HG03135 (cell line): ENCODE data around the gene SDC4.

Source experiments
- ATAC-seq: cut with Tn5 transposase; IDR thresholded peaks from one replicate; pipeline ENCODE4 v1.9.1; 2021; ENCODE audit warnings: mild to moderate bottlenecking, moderate library complexity; ENCODE audit not compliant: unreplicated experiment

The SDC4 gene

DNA sequence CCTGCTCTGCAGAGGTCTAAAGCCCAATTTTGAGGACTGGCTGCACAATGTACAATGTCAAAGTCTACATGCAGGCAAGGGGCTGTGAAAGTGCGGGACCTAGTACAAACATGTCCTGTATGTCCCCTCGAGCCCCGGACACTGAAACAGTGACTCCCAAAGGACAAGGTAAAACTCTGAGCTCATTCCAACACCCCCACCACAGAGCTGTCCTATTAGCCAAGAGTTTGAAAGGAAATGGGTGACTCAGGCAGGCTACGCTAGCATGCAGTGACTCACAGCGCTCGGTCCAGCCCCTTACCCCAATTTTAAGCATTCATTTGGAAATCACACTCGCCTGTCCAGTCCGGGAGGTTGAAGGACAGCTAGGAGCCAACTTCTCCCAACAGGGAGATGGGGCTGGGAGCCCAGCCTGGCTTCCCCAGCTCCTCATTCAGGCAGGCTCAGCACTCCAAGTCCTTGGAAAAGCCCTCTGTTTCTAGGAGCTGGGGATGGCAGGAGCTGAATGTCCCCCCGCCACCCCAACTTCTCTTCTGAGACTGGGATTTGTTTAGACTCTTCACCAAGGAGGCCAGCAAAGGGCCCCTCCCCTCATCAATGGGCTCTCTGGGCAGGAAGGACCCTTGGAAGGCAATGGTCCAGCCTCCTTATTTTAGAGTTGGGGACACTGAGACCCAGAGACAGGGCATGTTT, 3.9 kb downstream of the SDC4 start:
- ATAC-seq = no peak

- no peak for ATAC-seq
These were observed 4.6 kb downstream of the SDC4 start for GRCh38 chr20:45343532-45344167.

GRCh38 chr20:45342855-45343531, 5.2 kb downstream of the SDC4 start:
- no peak for ATAC-seq

DNA sequence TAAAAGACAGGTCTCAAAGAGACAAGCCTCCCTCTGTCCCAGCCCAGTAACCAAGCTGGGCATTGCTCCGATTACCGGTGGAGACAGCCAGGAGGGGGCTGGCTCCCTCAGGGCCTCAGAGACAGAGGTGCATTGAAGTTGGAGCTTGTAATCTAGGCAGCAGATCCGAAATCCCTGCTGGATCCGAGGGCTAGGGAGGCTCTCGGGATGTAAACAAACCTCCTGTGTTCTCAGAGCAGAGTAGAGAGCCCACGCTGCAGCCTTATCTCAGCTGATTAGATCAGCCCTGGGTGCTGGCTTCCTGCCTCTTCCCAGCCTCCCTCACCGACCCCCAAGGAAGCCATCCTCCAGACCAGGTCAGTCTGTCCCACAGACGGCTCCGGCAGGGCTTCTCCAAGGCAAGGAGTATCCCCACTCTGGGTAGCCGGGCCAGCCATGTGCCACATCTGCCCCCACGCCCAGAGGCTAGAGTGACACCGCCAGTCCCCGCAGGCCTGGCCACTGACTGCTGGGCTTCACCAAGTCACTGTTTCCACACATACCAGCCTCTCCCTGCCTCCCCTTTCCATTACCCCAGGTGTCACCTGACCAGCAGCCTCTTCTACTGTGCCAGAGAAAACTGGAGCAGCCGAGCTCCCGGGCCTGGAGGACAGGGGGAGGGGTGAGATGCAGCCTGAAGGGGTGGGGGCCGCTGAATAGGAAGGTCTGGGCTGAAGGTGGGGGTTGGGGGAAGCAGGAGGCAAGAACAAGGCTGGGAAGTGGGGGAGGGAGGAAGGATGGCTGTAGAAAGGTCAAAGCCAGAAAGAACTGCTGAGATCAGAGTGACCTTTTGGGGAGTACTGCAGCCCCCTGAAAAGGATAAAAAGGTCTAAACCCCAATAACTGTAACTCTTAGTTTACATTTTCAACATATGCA, 6.0 kb downstream of the SDC4 start:
- ATAC-seq = no peak

DNA sequence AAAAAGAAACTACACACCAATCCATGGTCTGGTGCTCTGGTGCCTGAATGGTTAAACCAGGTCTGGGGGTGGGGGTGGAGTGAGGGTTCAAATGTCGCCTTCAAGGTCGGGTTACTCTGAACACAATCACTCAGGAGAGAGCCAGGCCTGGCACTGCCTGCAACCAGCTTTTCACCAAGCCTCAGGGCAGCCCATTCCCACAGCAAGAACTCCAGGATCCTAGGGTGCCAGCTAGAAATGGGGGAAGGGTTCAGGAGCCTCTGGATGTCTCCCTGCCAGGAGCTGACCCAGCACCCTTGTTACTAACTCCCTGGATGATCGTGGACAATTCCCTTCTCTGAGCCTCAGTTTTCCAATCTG, 6.7 kb downstream of the SDC4 start:
- no peak for ATAC-seq

- ATAC-seq = no peak
These were observed 7.3 kb downstream of the SDC4 start for GRCh38 chr20:45340951-45341350.

- no peak for ATAC-seq
These were observed 7.9 kb downstream of the SDC4 start for GRCh38 chr20:45340236-45340847.

GRCh38 chr20:45339799-45340198, 8.4 kb downstream of the SDC4 start:
- no peak for ATAC-seq

DNA sequence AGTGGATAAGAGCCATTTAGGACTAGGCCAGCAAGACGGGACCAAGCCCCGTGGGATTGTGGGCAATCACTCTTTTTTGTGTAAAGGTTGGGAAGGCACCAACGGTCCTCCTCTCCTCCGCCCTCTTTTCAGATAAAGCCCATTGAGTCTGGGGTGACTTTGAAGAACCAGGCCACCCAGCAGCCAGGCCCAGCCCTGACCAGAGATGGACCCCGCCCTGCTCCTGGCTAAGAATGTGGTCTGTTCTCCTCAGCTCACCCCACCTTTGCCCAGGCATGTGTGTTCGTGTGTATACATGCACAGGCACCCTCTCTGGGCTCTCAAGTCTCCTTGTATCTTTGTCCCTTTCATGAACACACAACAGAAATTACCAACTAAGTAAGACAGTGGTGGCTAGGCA, 9.1 kb downstream of the SDC4 start:
- ATAC-seq = no peak

DNA sequence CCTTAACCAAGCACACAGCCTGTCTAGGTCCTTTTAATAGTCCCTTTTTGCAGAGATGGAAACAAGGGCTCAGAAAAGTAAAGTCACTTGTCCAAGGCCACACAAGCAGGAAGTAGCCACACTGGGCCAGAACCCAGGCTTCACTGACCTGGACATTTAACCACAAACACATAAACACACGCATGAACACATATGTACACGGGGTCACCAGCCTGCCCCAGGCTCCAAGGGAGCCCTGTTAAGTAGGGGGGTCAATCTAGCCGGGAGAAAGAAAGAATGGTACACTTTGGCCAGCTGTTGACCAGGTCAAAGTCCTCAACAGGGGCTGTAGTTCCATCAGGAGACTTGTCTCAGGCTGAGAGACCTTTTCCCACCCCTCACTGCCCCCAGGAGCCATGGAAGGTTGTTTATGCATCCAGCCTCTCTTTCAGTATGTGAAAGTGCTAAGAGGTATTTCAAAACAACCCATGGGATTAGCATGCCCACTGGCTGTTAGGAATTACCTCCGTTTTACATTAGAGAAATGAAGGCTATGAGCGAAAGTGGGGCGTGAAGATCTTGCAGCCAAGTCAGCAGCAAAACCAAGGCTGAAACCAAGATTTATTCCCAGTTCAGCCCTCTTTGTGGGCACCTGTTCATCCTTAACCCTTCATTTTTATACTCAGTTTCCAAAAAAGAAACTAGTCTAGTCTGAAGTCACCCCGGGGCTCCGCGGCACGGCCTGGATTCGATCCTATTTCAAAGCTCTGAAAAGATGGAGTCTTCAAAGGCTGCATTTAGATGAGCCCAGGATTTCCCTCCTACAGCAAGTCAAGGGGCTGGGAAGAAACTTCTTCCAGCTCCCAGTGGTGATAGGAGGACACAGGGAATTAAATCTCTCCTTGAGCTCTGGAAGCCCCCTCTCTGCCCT, 9.8 kb downstream of the SDC4 start:
- no peak for ATAC-seq

DNA sequence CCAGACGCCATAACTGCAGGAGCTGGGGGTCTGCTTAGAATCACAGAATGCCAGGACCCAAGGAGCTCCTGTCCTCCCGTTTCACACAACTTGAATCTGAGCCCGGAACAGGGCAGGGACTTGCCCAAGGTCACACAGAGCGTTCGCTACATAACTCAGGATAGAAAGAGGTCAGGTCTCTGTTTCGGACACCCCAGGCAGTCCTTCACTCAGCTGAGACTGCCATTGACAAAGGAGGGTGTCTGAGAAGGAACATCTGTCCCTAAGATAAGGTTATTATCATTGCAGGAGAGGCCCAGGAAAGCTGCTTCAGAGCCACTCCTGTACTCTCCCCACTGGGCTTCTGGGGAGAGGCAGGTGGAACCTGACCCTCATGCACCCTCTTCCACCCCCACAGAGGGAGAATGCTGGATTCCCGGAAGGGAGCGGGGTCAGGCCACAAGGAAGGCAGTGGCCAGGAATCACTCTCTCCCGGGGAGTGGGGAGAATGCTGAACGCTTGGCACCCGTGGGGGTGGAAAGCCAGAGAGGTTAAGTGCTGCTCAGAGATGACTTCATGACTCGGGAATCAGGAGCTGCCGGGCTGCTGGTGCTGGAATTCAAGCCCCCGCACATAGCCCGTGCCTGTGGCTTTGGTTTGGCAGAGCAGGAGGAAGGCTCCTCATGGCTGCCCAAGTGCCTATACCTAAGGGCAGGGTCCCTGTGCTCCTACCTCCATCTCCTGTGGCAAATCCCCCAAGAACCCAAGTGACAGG, 10.7 kb downstream of the SDC4 start:
- no peak for ATAC-seq

GRCh38 chr20:45336530-45337366, 11.5 kb downstream of the SDC4 start:
- no peak for ATAC-seq

DNA sequence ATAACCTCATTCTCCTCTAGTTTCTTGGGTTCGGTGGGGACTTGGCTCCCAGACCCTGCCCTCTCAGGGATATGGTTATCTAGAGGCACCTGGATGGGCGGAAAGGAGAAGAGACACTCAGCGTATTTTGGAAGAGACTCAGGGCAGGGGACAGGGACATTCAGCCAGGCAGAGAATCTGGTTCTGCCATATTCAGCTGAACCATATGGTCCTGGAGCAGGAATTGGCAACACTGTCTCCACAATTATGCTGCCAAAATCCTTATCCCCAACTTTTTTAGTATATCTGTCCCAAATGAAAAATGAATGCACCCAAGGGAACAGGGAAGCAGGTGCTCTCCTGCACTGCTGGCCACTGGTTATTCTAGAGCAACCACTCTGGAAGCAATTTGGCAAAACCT, 17.7 kb downstream of the SDC4 start:
- no peak for ATAC-seq

DNA sequence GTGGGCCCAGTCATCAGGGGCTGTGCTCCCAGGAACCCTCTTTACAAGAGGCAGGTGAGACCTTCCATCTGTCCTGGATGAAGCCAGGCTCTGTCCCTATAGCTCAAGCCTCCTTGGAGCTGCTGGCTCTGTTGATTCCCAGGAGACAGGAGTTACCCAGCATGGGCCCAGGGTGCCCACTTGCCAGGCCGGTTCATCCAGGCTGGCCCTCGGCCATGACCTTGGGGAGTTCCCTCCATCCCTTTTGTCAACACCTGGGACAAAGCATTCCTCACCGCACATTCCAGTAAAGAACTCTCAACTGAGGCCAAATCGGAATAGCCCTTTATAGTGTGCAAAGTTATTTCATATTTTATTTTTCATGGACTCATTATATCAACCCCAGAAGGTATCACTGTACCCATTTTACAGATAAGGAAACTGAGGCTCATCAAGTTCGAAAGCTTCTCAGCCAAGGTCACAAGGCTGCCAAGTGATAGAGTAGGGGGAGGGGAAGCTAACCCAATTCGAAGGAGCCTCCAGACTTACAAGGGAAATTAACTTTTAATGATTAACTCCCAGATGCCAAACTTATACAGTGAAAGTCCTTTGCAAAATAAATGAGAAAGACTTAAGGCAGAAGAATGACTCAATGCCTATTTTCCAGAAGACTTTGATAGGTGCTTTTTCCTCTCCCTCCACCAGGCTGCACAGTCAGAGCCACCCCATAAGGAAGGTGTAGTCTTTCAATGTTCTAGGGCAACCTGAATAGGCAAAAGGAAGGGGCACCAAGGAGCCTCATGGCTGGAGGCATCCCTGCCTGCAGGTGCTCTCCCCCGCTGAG, 18.5 kb downstream of the SDC4 start:
- ATAC-seq = no peak

DNA sequence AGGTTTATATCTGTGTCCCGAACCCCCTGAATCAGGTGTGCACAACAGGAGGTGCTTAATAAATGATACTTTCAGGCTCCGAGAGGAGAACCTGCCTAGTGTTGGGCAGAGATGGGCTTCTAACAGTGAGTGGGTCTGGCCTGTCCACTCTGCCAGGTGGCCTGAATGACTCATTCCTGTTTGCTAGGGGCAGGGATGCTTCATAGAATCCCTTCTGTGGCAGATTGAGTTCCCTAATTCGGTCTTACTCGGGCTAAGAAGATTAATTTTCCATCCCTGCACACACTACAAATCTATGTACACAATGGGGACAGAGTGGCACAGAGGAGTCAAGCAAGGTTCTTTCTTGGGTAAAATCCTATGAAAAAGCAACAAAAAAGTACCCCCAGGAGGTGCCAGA, 19.8 kb downstream of the SDC4 start:
- no peak for ATAC-seq

- ATAC-seq = no peak
These were observed 22.9 kb downstream of the SDC4 start for GRCh38 chr20:45325371-45325770.

- ATAC-seq = no peak
These were observed 24.5 kb downstream of the SDC4 start for GRCh38 chr20:45323731-45324130.
